ENCODE results near the gene ABCA4.
"Not testable (repeated sequence)": the region's sequence is repeated elsewhere in the genome, so short reads cannot be mapped to it uniquely, and the experiment has no call there.

Gene ABCA4

DNA sequence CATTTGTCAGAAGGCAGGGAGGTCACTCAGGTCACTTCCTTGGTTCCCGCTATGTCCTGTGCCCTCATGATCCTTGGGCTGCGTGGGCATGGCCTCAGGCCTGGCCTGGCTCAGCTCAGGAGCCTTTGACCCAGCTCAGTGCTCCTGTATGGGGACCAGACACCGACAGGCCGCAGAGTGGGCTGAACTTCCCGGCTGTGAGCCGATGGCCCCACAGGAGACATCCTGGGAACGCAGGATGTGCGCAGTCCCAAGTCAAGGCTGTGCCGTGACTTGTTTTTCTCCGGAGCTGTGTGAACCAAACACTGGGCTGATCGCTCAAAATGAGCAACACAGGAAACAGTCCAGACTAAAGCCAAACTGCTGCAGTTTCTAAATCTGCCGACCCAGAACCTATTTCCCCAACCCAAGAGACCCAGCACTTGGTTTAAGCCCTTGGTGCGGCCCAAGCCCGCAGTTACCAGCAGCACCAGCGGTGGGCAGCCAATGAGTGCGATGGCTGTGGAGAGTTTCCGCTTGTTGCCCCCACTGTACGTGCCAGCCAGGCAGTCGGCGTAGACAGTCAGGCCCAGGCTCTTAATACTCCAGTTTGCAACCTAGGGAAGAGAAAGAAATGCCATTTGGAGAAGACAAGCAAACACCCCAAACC is 119.4 kb downstream of the ABCA4 start:
- Histone ChIP-seq H3F3A (ENCODE audit: low read depth) (no peaks in the 10 kb centered on the region), H3K79me2 (ENCODE audit: insufficient read depth, low read length) (no peaks in the 10 kb centered on the region), H2AFZ (ENCODE audit: low read length) (no peak overlapping the region), H4K20me1 (ENCODE audit: insufficient read depth, low read length, poor library complexity, severe bottlenecking) (no peaks in the 10 kb centered on the region), H3K4me1 (ENCODE audit: insufficient read depth, low read length, poor library complexity, severe bottlenecking) (no peaks in the 10 kb centered on the region), H3K27me3 (ENCODE audit: insufficient read depth, low read length, poor library complexity, severe bottlenecking) (no peaks in the 10 kb centered on the region), H3K9me3 (ENCODE audit: insufficient read depth, low read depth, low read length) (no peaks in the 10 kb centered on the region), H3K36me3 (ENCODE audit: insufficient read depth, low read length) (no peaks in the 10 kb centered on the region), H3K9me2 (replicated peaks; ENCODE audit: low read depth, low read length) (no peaks in the 10 kb centered on the region), H3K4me3 (ENCODE audit: low read length, poor library complexity, severe bottlenecking) (no peak overlapping the region), H3K4me2 (ENCODE audit: low read depth, low read length, poor library complexity, severe bottlenecking) (no peak overlapping the region), H3K9ac (ENCODE audit: low read depth, low read length, poor library complexity, severe bottlenecking) (no peak overlapping the region)
- TF ChIP-seq EZH2phosphoT487 (IDR thresholded peaks at IDR 0.05; ENCODE audit: borderline replicate concordance) (no peak), CTCF (conservative IDR thresholded peaks at IDR 0.05; ENCODE audit: low read length) (no peak)

GRCh38 chr1:94000510-94001282 is 120.3 kb downstream of the ABCA4 start:
- no peaks in the 10 kb centered on the region for H3K9me2 ChIP-seq (replicated peaks; ENCODE audit: low read depth, low read length)
- no peaks in the 10 kb centered on the region for H3K36me3 ChIP-seq (ENCODE audit: insufficient read depth, low read length)
- no peaks in the 10 kb centered on the region for H3K4me1 ChIP-seq (ENCODE audit: insufficient read depth, low read length, poor library complexity, severe bottlenecking)
- H3F3A ChIP-seq (ENCODE audit: low read depth) = no peaks in the 10 kb centered on the region
- H3K79me2 ChIP-seq (ENCODE audit: insufficient read depth, low read length) = no peaks in the 10 kb centered on the region
- H3K4me2 ChIP-seq (ENCODE audit: low read depth, low read length, poor library complexity, severe bottlenecking) = no peak overlapping the region
- no peaks in the 10 kb centered on the region for H3K27me3 ChIP-seq (ENCODE audit: insufficient read depth, low read length, poor library complexity, severe bottlenecking)
- H4K20me1 ChIP-seq (ENCODE audit: insufficient read depth, low read length, poor library complexity, severe bottlenecking) = no peaks in the 10 kb centered on the region
- TF ChIP-seq EZH2phosphoT487 (IDR thresholded peaks at IDR 0.05; ENCODE audit: borderline replicate concordance) (no peak), CTCF (conservative IDR thresholded peaks at IDR 0.05; ENCODE audit: low read length) (no peak)
- no peaks in the 10 kb centered on the region for H3K9me3 ChIP-seq (ENCODE audit: insufficient read depth, low read depth, low read length)
- H2AFZ ChIP-seq (ENCODE audit: low read length) = no peak overlapping the region
- H3K9ac ChIP-seq (ENCODE audit: low read depth, low read length, poor library complexity, severe bottlenecking) = no peak overlapping the region
- H3K4me3 ChIP-seq (ENCODE audit: low read length, poor library complexity, severe bottlenecking) = no peak overlapping the region

- no peak for TF ChIP-seq EZH2phosphoT487 (IDR thresholded peaks at IDR 0.05; ENCODE audit: borderline replicate concordance)
- no peak for TF ChIP-seq CTCF (conservative IDR thresholded peaks at IDR 0.05; ENCODE audit: low read length)
- Histone ChIP-seq H3K9me2 (replicated peaks; ENCODE audit: low read depth, low read length) (no peaks in the 10 kb centered on the region), H3K9me3 (ENCODE audit: insufficient read depth, low read depth, low read length) (no peaks in the 10 kb centered on the region), H3K9ac (ENCODE audit: low read depth, low read length, poor library complexity, severe bottlenecking) (no peak overlapping the region), H3K4me2 (ENCODE audit: low read depth, low read length, poor library complexity, severe bottlenecking) (no peak overlapping the region), H3K79me2 (ENCODE audit: insufficient read depth, low read length) (no peaks in the 10 kb centered on the region), H3K4me1 (ENCODE audit: insufficient read depth, low read length, poor library complexity, severe bottlenecking) (no peaks in the 10 kb centered on the region), H2AFZ (ENCODE audit: low read length) (no peak overlapping the region), H3K36me3 (ENCODE audit: insufficient read depth, low read length) (no peaks in the 10 kb centered on the region), H4K20me1 (ENCODE audit: insufficient read depth, low read length, poor library complexity, severe bottlenecking) (no peaks in the 10 kb centered on the region), H3K4me3 (ENCODE audit: low read length, poor library complexity, severe bottlenecking) (no peak overlapping the region), H3K27me3 (ENCODE audit: insufficient read depth, low read length, poor library complexity, severe bottlenecking) (no peaks in the 10 kb centered on the region), H3F3A (ENCODE audit: low read depth) (no peaks in the 10 kb centered on the region)
Measured at GRCh38 chr1:93999840-94000415, 121.0 kb downstream of the ABCA4 start.

DNA sequence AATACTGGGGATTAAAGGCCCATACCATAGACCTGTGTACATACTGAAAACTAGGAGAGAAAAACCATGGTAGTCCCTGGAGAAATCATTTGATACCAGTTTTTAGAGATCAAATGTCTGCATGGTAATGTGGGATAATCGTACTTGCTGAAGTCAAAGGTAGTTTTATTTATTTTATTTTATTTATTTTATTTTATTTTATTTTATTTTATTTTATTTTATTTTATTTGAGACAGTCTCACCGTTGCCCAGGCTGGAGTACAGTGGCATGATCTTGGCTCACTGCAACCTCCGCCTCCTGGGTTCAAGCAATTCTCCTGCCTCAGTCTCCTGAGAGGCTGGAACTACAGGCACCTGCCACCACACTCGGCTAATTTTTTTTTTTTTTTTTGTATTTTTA is 122.4 kb downstream of the ABCA4 start:
- not testable (repeated sequence) for H3K4me2 ChIP-seq (ENCODE audit: low read depth, low read length, poor library complexity, severe bottlenecking); H3K79me2 ChIP-seq (ENCODE audit: insufficient read depth, low read length); H3K27me3 ChIP-seq (ENCODE audit: insufficient read depth, low read length, poor library complexity, severe bottlenecking); H3K4me3 ChIP-seq (ENCODE audit: low read length, poor library complexity, severe bottlenecking); H3K9me2 ChIP-seq (replicated peaks; ENCODE audit: low read depth, low read length); H3K9me3 ChIP-seq (ENCODE audit: insufficient read depth, low read depth, low read length); H3K36me3 ChIP-seq (ENCODE audit: insufficient read depth, low read length); H2AFZ ChIP-seq (ENCODE audit: low read length); H4K20me1 ChIP-seq (ENCODE audit: insufficient read depth, low read length, poor library complexity, severe bottlenecking); H3K9ac ChIP-seq (ENCODE audit: low read depth, low read length, poor library complexity, severe bottlenecking); H3F3A ChIP-seq (ENCODE audit: low read depth); H3K4me1 ChIP-seq (ENCODE audit: insufficient read depth, low read length, poor library complexity, severe bottlenecking)

All from Loucy (cell line).